A673 (cell line): ENCODE data around the gene NOX4. TPM values are rescaled to one million over a fixed set of nuclear protein-coding genes. Genes with fewer than 3 reads are reported as not detected.
"Not testable (repeated sequence)": the region's sequence is repeated elsewhere in the genome, so short reads cannot be mapped to it uniquely, and the experiment has no call there.

Experiments used
- BruUV-seq: library from RNA; stranded (reverse); fragments of 400-500 nt; replicated peaks from 2 replicates; lab custom pipeline; 2021; lab: Mats Ljungman, UMichigan
- CTCF ChIA-PET: fragments of 300-600 bp; sonication (Branson Sonifier 250); formaldehyde crosslinking; loops from one replicate; lab custom pipeline; 2022; ENCODE audit warnings: antibody characterized with exemption; lab: Charles Lee
- POLR2A ChIA-PET: fragments of 300-600 bp; sonication (Branson Sonifier 250); formaldehyde crosslinking; loops from one replicate; lab custom pipeline; 2022; ENCODE audit warnings: antibody characterized with exemption; ENCODE audit not compliant: low non-redundant PET; lab: Charles Lee
- DNase-seq: peaks from one replicate; pipeline ENCODE4 v3.0.0-alpha.2; 2015; ENCODE audit warnings: low spot score
- H3K27ac ChIP-seq: fragments of 200-600 bp; sonication (generic); 2 replicates; pipeline ENCODE4 v1.5.1; 2016; ENCODE audit warnings: mixed run types, low read depth, mild to moderate bottlenecking, mixed read lengths, antibody characterized with exemption, low read length; ENCODE audit not compliant: poor library complexity, severe bottlenecking
- H3K27me3 ChIP-seq: fragments of 200-600 bp; sonication (generic); replicated peaks from 2 replicates; pipeline ENCODE4 v1.6.1; 2017; ENCODE audit warnings: mixed run types, low read depth, mild to moderate bottlenecking, mixed read lengths, antibody characterized with exemption, low read length; ENCODE audit not compliant: insufficient read depth, poor library complexity
- H3K36me3 ChIP-seq: fragments of 200-600 bp; sonication (generic); 2 replicates; pipeline ENCODE4 v1.6.1; 2016; ENCODE audit warnings: mixed run types, mild to moderate bottlenecking, mixed read lengths, antibody characterized with exemption, low read length; ENCODE audit not compliant: insufficient read depth, poor library complexity, severe bottlenecking
- H3K4me1 ChIP-seq: fragments of 200-600 bp; sonication (generic); 2 replicates; pipeline ENCODE4 v1.6.1; 2017; ENCODE audit warnings: mixed run types, mild to moderate bottlenecking, mixed read lengths, antibody characterized with exemption, low read length; ENCODE audit not compliant: insufficient read depth, poor library complexity, severe bottlenecking
- H3K4me3 ChIP-seq: fragments of 200-600 bp; sonication (generic); 2 replicates; pipeline ENCODE4 v1.5.1; 2016; ENCODE audit warnings: low read depth, mixed run types, mild to moderate bottlenecking, mixed read lengths, low read length; ENCODE audit not compliant: poor library complexity, severe bottlenecking
- H3K9me3 ChIP-seq: fragments of 200-600 bp; sonication (generic); 2 replicates; pipeline ENCODE4 v1.6.1; 2016; ENCODE audit warnings: mixed run types, low read depth, mild to moderate bottlenecking, mixed read lengths, antibody characterized with exemption, low read length; ENCODE audit not compliant: poor library complexity, severe bottlenecking
- CTCF ChIP-seq: fragments of 300-800, 200-600 bp; sonication (generic); conservative IDR thresholded peaks from 2 replicates; pipeline ENCODE4 v1.5.1; 2017; ENCODE audit warnings: low read depth, mild to moderate bottlenecking, antibody characterized with exemption, low read length, moderate library complexity, mixed read lengths
- EZH2 ChIP-seq: fragments of 200-600 bp; sonication (generic); IDR thresholded peaks from 2 replicates; pipeline ENCODE4 v1.6.1; 2017; ENCODE audit warnings: borderline replicate concordance, low read depth, mild to moderate bottlenecking, mixed read lengths, antibody characterized with exemption, low read length; ENCODE audit not compliant: poor library complexity, severe bottlenecking
- intact Hi-C: fragments of 100-400 bp; cut with micrococcal nuclease; formaldehyde crosslinking; loops from one replicate; pipeline ENCODE4 v1.10.0; 2022; ENCODE audit not compliant: unreplicated experiment
- total RNA-seq: library from RNA; stranded (reverse); gene quantifications from 2 replicates; pipeline ENCODE4 v1.2.3, GENCODE V29; 2021

Gene NOX4
- total RNA-seq, 1 experiment from 2014 or later: 0.19 TPM

GRCh38 chr11:89379976-89380771, 111.0 kb downstream of the NOX4 start:
- intact Hi-C loops, H3K4me1 ChIP-seq, H3K9me3 ChIP-seq, H3K36me3 ChIP-seq, CTCF ChIA-PET, H3K27me3 ChIP-seq, BruUV-seq, H3K4me3 ChIP-seq, POLR2A ChIA-PET, DNase-seq, H3K27ac ChIP-seq: not testable (repeated sequence)

DNA sequence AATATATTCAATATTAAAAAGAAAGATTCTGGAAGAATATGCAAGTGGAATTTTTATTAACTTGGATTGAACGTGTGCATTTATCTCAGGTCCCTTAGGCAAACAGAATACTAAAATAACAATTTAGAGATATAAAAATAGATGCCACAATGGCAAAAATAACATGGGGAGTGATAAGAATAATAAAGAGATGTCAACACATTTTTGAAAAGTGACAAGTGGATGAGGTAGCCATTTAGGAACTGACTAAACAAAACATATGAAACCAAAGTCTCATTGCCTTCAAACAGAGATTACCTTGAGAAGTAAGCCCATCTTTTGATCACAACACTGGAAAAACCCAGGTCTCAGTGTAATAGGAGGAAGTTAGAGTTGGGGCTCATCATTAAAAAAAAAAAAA, 112.2 kb downstream of the NOX4 start:
- CTCF ChIA-PET, DNase-seq, H3K4me3 ChIP-seq, POLR2A ChIA-PET, H3K36me3 ChIP-seq, H3K4me1 ChIP-seq, H3K27ac ChIP-seq, intact Hi-C loops, H3K9me3 ChIP-seq, BruUV-seq, H3K27me3 ChIP-seq: not testable (repeated sequence)

- H3K27me3 ChIP-seq, H3K4me1 ChIP-seq, intact Hi-C loops, CTCF ChIA-PET, POLR2A ChIA-PET, DNase-seq, H3K9me3 ChIP-seq, H3K36me3 ChIP-seq, H3K4me3 ChIP-seq, H3K27ac ChIP-seq, BruUV-seq: not testable (repeated sequence)
Observed at GRCh38 chr11:89369356-89369755, 121.8 kb downstream of the NOX4 start.

GRCh38 chr11:89364856-89365255, 126.3 kb downstream of the NOX4 start:
- H3K9me3 ChIP-seq, H3K27me3 ChIP-seq, H3K4me3 ChIP-seq, H3K36me3 ChIP-seq, H3K4me1 ChIP-seq, CTCF ChIA-PET, BruUV-seq, DNase-seq, intact Hi-C loops, POLR2A ChIA-PET, H3K27ac ChIP-seq: not testable (repeated sequence)

DNA sequence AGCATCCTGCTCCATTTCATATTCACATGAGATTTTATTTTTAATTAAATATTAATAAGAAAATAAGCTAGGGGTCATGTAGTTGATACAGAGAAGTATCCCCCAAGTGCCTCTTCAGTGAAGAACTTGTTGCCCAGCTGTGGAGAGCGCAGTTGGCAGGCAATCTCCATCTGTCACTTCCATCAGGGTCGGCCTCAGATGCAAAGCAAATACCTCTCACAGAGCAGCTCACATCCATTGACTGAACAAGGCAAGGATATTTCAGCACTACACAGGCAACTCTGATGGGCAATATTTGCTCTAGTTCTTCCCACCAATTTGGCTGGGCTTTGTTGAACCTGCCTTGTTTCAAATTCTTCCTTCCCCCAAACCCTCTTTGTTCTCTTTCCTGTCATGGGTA, 129.4 kb downstream of the NOX4 start:
- Histone ChIP-seq H3K36me3 (no peaks in the 10 kb centered on the region), H3K27ac (no peak overlapping the region), H3K9me3 (no peaks in the 10 kb centered on the region), H3K27me3 (no peaks in the 10 kb centered on the region), H3K4me1 (no peaks in the 10 kb centered on the region), H3K4me3 (no peak overlapping the region)
- DNase-seq: no peak
- POLR2A ChIA-PET: no interaction called here
- CTCF ChIA-PET: no interaction called here
- no peak for TF ChIP-seq CTCF
- no peak for TF ChIP-seq EZH2
- intact Hi-C loops: no loop called here
- no TSS peak for BruUV-seq

DNA sequence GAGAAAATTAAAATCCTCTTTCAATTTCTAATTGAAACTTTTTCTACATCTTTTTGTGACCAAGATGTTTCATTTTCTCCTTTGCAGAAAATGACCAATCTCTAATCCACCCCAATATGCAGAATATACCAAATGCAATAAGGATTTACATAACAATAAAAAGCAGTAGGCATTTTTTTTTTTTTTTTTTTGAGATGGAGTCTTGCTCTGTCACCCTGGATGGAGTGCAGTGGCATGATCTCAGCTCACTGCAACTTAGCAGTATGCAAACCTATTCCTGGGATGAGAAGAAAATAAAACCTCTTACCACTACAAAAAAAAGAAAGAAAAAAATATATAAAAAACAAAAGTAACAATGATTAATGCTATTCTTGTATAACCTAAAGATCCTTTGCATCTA, 132.0 kb downstream of the NOX4 start:
- CTCF ChIA-PET, POLR2A ChIA-PET, H3K4me3 ChIP-seq, H3K27ac ChIP-seq, BruUV-seq, H3K9me3 ChIP-seq, H3K4me1 ChIP-seq, DNase-seq, intact Hi-C loops, H3K36me3 ChIP-seq, H3K27me3 ChIP-seq: not testable (repeated sequence)
